DOHH2 (cell line): ENCODE results near the gene TNS1.

Experiments used
- H3F3A ChIP-seq: fragments of 200-600 bp; sonication (generic), shearing (Covaris generic); 2 replicates; pipeline ENCODE4 v1.6.0; 2016; ENCODE audit warnings: antibody characterized with exemption, mild to moderate bottlenecking; ENCODE audit not compliant: control insufficient read depth, insufficient read depth
- H3K27ac ChIP-seq: fragments of 200-600 bp; sonication (generic); 2 replicates; pipeline ENCODE4 v1.5.1; 2014; ENCODE audit warnings: low read depth, mild to moderate bottlenecking, low read length, moderate library complexity
- H3K27me3 ChIP-seq: fragments of 200-600 bp; sonication (generic); 2 replicates; pipeline ENCODE4 v1.6.1; 2014; ENCODE audit warnings: mild to moderate bottlenecking, low read length, mixed read lengths; ENCODE audit not compliant: control insufficient read depth
- H3K36me3 ChIP-seq: fragments of 200-600 bp; sonication (generic); 2 replicates; pipeline ENCODE4 v1.6.1; 2014; ENCODE audit warnings: mild to moderate bottlenecking, low read length, moderate library complexity, mixed read lengths; ENCODE audit not compliant: control insufficient read depth
- H3K4me1 ChIP-seq: fragments of 200-600 bp; sonication (generic); 2 replicates; pipeline ENCODE4 v1.6.1; 2014; ENCODE audit warnings: mild to moderate bottlenecking, low read length, mixed read lengths; ENCODE audit not compliant: control insufficient read depth
- H3K4me2 ChIP-seq: fragments of 200-600 bp; sonication (generic); 2 replicates; pipeline ENCODE4 v1.6.0; 2014; ENCODE audit warnings: mild to moderate bottlenecking, low read length, moderate library complexity
- H3K4me3 ChIP-seq: fragments of 200-600 bp; sonication (generic); 2 replicates; pipeline ENCODE4 v1.5.1; 2014; ENCODE audit warnings: mild to moderate bottlenecking, low read length, mixed read lengths
- H3K79me2 ChIP-seq: fragments of 200-600 bp; sonication (generic); 2 replicates; pipeline ENCODE4 v1.6.1; 2014; ENCODE audit warnings: mild to moderate bottlenecking, low read length, mixed read lengths; ENCODE audit not compliant: control insufficient read depth
- H3K9me2 ChIP-seq: fragments of 200-600 bp; sonication (generic); replicated peaks from 2 replicates; pipeline ENCODE4 v1.6.1; 2014; ENCODE audit warnings: mild to moderate bottlenecking, low read length, mixed read lengths; ENCODE audit not compliant: control insufficient read depth
- H3K9me3 ChIP-seq: fragments of 200-600 bp; sonication (generic); 2 replicates; pipeline ENCODE4 v1.6.1; 2014; ENCODE audit warnings: antibody characterized with exemption, low read length, mixed read lengths; ENCODE audit not compliant: control insufficient read depth, insufficient read depth
- H4K20me1 ChIP-seq: fragments of 200-600 bp; sonication (generic); 2 replicates; pipeline ENCODE4 v1.6.0; 2014; ENCODE audit warnings: low read depth, mild to moderate bottlenecking, antibody characterized with exemption, low read length, moderate library complexity; ENCODE audit not compliant: control insufficient read depth, insufficient read depth
- CTCF ChIP-seq: fragments of 200-600 bp; sonication (generic); IDR thresholded peaks from one replicate; pipeline ENCODE4 v1.5.1; 2014; ENCODE audit warnings: antibody characterized with exemption, mild to moderate bottlenecking, low read depth, low read length; ENCODE audit not compliant: poor library complexity, severe bottlenecking
- EZH2phosphoT487 ChIP-seq: fragments of 200-600 bp; sonication (generic); IDR thresholded peaks from 2 replicates; pipeline ENCODE4 v1.6.1; 2017; ENCODE audit warnings: borderline replicate concordance, mild to moderate bottlenecking, antibody characterized with exemption, low read length, moderate library complexity, mixed read lengths

TNS1 gene

GRCh38 chr2:217832987-217833386, 169.8 kb downstream of the TNS1 start:
- Histone ChIP-seq H3K4me2 (no peak overlapping the region), H3K27ac (no peak overlapping the region), H4K20me1 (no peaks in the 10 kb centered on the region), H3K4me1 (no peaks in the 10 kb centered on the region), H3K79me2 (no peaks in the 10 kb centered on the region), H3K4me3 (no peak overlapping the region), H3K9me3 (no peaks in the 10 kb centered on the region), H3K9me2 (no peaks in the 10 kb centered on the region), H3K27me3 (no peaks in the 10 kb centered on the region), H3K36me3 (no peaks in the 10 kb centered on the region), H3F3A (no peaks in the 10 kb centered on the region)
- TF ChIP-seq EZH2phosphoT487 = no peak
- TF ChIP-seq CTCF = no peak

- TF ChIP-seq CTCF = no peak
- no peak for TF ChIP-seq EZH2phosphoT487
- Histone ChIP-seq H3K4me2 (no peak overlapping the region), H3K9me3 (no peaks in the 10 kb centered on the region), H3K9me2 (no peaks in the 10 kb centered on the region), H4K20me1 (no peaks in the 10 kb centered on the region), H3K36me3 (no peaks in the 10 kb centered on the region), H3K27me3 (no peaks in the 10 kb centered on the region), H3K79me2 (no peaks in the 10 kb centered on the region), H3K4me3 (no peak overlapping the region), H3K27ac (no peak overlapping the region), H3F3A (no peaks in the 10 kb centered on the region), H3K4me1 (no peaks in the 10 kb centered on the region)
These were observed 170.7 kb downstream of the TNS1 start for GRCh38 chr2:217832115-217832514.

- Histone ChIP-seq H3K9me2 (no peaks in the 10 kb centered on the region), H3K4me2 (no peak overlapping the region), H3K36me3 (no peaks in the 10 kb centered on the region), H3K4me1 (no peaks in the 10 kb centered on the region), H3K4me3 (no peak overlapping the region), H3K9me3 (no peaks in the 10 kb centered on the region), H4K20me1 (no peaks in the 10 kb centered on the region), H3K27me3 (no peaks in the 10 kb centered on the region), H3F3A (no peaks in the 10 kb centered on the region), H3K27ac (no peak overlapping the region), H3K79me2 (no peaks in the 10 kb centered on the region)
- TF ChIP-seq EZH2phosphoT487 = no peak
- no peak for TF ChIP-seq CTCF
These were observed 171.5 kb downstream of the TNS1 start for GRCh38 chr2:217831306-217831705.

- H3K4me1 ChIP-seq = no peaks in the 10 kb centered on the region
- H3K4me2 ChIP-seq = no peak overlapping the region
- no peaks in the 10 kb centered on the region for H3K27me3 ChIP-seq
- H3K9me3 ChIP-seq = no peaks in the 10 kb centered on the region
- TF ChIP-seq CTCF = no peak
- no peak for TF ChIP-seq EZH2phosphoT487
- no peaks in the 10 kb centered on the region for H3K79me2 ChIP-seq
- no peak overlapping the region for H3K27ac ChIP-seq
- no peaks in the 10 kb centered on the region for H4K20me1 ChIP-seq
- no peak overlapping the region for H3K4me3 ChIP-seq
- no peaks in the 10 kb centered on the region for H3F3A ChIP-seq
- H3K36me3 ChIP-seq = no peaks in the 10 kb centered on the region
- H3K9me2 ChIP-seq = no peaks in the 10 kb centered on the region
These were observed 172.0 kb downstream of the TNS1 start for GRCh38 chr2:217830807-217831206.
